NCI-H187 (cell line): ENCODE measurements around the gene RNF40.
A peak's percentile ranks its signal among the peaks of the same experiment; 100 is the strongest.
"Not testable (repeated sequence)": the region's sequence is repeated elsewhere in the genome, so short reads cannot be mapped to it uniquely, and the experiment has no call there.

Source experiments
- DNase-seq, 2 experiments: peaks; one replicate each; lab custom pipeline; 2025; lab: John Stamatoyannopoulos, UW

RNF40 gene

GRCh38 chr16:30782486-30783279 is 20.6 kb downstream of the RNF40 start:
- DNase-seq = no peak

DNA sequence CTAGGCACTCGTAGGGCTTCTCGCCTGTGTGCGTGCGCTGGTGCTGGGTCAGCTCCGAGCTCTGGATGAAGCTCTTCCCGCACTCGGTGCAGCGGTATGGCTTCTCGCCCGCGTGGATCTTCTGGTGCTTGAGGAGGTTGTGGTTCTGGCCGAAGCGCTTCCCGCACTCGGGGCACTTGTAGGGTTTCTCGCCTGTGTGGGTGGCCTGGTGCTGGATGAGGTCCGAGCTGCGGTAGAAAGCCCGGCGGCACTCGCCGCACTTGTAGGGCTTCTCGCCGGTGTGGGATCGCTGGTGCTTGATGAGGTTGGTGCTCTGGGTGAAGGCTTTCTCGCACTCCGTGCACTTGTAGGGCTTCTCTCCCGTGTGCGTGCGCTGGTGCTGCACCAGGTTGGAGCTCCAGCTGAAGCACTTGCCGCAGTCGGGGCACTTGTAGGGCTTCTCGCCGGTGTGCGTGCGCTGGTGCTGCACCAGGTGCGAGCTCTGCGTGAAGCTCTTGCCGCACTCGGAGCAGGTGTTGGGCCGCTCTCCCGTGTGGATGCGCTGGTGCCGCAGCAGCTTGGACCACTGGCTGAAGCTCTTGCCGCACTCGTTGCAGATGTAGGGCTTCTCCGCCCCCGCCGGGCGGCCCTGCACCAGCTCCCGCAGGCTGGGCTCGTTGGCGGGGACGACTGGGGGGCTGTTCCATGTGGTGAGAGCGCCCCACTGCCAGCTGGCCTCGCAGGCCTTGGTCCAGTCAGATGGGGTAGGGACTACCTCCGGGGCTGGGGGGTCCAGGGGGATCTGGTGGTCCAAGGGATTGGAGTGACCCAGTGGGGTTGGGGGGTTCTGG is 21.4 kb downstream of the RNF40 start:
- no peak for DNase-seq

DNA sequence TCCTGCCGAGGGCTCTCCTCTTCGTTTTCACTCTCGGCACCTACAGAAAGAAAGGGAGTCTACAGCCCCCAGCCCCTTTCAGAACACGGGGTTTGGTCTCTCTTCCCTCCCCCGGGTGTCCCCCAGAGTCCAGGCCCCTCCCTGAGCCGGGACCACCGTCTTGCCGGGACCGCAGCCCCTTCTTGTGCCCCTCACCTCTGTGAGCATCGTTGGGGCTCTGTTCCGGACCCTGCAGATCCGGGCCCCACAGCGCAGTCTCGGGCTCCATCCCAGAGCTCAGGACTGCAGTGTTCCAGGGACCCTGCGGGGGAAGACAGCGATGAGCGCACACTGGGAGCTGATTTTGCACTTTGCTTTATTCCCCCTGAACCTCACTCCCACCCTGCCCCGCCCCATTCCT is 22.1 kb downstream of the RNF40 start:
- DNase-seq = no peak

DNA sequence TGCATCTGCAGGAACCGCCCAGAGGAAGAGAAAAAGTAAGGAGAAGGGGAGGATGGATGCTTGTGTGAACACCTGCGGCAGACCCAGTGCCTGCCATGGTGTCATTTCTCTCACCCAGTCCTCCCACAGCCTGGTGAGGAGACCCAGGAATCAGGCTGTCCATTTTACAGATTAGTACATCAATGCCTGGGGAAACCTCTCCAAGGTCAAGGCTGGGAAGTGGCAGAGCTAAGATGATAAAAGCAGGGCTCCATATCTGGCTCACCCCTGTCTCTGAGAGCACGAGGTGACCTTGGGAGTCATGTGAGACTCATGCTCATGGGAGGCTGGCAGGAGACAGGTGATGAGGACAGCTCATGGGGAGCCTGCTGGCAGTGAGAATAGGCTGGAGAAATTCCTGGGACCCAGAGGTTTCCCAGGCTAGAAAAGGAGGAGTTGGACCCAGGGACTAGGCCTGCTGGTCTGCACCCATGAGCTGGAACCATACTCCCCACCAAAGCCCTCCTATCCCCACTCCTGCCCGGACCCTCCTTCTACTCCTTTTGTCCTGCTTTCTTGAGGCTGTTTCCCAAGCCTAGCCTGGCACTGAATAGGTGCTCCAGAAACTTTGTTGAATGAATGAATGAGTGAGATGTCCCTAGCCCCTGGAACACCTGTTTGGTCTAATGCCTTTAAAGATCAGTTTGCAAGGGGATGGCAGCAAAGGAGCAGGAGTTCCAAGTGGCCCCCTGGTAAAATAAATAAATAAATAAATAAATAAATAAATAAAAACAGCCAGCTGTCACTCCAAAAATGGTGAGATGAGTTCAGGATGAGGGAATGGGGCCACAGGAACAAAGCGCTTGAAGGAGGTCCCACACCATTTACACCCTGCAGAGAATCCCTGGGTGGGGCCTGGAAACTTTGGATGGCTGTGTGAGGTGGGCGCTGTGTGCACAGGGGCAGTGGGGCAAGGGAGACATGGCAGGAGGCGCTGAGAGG is 23.3 kb downstream of the RNF40 start:
- DNase-seq = no peak

DNA sequence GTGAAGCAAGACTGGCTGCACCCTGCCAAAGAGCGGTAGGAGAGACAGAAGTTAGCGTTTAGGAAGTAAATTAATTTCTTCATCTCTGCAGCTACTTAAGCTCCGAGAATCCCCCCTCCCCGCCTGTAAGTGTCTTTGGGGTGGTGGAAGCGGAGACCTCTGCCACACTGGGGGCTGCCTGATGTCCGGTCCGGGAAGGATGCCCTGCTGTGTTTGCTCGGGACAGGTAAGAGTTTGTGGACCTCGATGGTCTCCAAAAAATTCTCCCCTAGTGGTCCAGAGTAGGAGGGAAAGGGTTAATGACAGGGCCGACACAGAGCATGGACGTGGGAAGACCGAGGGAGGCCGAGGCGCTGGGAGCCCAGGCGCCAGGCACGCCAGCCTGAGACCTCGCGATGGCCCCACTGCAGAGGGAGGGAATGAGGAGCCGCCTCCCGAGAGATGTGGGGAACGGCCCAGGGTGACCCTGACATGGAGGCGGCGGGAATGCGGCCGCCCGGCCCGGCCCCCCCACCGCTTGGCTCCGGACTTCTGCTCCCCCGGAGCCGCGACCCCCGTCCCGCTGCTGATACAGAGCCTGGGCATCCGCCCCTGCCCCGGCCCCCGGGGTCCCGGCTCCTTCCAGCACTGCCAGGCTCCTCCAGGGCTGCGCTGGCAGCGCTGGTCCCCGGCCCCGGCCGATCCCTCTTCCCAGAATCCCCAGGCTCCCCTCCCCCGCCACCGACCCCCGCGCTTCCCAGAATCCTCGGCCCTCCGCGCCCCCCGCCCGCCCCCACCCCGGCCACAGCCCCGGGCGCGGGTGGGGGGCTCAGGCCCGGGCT is 24.2 kb downstream of the RNF40 start:
- DNase-seq = no peak

- peak; percentile 7 to 9 for DNase-seq
Observed at GRCh38 chr16:30786936-30787612, 25.0 kb downstream of the RNF40 start, which contains the start of gene ZNF629. TSS of gene ZNF629 (minus strand) at chr16:30787205. CDS start at chr16:30784482, 2,723 bp downstream.

GRCh38 chr16:30787613-30788378 is 25.7 kb downstream of the RNF40 start:
- no peak for DNase-seq

- DNase-seq = no peak
Observed at GRCh38 chr16:30793508-30794069, 31.5 kb downstream of the RNF40 start.

DNA sequence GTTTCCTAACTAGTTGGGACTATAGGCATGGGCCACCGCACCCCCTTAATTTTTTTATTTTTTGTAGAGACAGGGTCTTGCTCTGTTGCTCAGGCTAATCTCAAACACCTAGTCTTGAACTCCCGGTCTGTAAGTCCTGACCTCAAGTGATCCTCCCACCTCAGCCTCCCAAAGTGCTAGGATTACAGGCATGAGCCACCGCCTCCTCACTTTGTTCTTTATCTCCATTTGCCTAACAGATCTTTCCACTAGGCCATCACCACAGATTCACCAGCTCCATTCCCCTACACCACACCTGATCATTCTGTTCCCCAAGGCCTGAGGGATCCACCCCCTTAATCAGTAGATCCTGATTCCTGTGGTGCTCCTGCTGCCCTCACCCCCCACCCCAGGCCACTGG is 32.5 kb downstream of the RNF40 start:
- no peak for DNase-seq

- DNase-seq = no peak
Observed at GRCh38 chr16:30797670-30798309, 35.7 kb downstream of the RNF40 start.

GRCh38 chr16:30802936-30803335 is 40.8 kb downstream of the RNF40 start:
- no peak for DNase-seq

DNA sequence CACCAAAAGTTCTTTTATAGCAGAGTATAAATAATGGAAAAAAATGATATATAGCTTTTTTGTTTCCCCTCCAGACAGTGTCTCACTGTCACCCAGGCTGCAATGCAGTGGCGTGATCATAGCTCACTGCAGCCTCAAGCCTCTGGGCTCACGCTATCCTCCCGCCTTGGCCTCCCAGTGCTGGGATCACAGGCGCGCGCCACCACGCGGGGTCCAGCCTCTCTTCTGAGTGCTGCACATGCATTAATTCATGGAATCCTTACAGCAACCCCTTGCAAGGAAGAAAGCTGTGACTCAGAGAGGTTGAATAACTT is 42.9 kb downstream of the RNF40 start:
- no peak for DNase-seq

DNA sequence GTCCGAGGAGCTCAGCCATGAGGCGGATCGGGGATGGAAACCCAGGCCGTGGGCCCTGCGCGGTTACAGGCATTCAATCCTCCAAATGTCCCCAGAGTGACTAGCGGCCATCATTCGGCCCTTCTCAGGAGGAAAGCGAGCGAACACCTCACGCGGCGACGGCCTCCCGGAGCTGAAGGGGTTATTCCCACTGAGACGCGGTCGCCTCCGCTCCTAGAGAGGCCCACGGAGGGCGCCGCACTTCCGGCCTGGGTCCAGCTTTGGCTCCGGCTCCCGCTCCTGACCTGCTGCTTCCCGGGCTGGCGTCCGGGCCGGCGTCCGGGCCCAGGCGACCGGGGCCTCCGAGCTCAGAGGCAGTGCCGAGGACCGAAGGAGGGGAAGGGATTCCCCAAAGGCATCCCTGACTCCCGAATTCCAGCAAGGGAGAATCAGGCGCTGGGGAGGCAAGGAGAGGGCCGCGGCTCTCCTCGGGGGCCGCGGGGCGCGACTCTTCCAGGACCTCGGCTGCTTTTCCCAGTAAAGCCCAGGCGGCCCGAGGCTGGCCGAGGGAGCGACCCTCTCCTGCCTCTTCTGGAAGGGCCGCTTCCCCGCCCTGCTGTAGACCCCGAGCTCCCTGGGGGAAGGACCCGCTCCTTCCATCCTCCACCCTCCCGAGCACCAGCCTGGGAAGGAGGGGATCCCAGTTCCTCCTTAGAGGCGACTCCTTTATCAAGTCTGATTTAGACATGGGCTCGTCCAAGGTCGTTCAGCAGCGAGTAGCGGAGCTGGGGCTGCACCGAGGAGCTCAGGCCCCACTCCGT is 43.4 kb downstream of the RNF40 start:
- peak; percentile 4 to 50 for DNase-seq

- no peak for DNase-seq
Observed at GRCh38 chr16:30808146-30808545, 46.0 kb downstream of the RNF40 start.

- not testable (repeated sequence) for DNase-seq
Observed at GRCh38 chr16:30808890-30809426, 46.8 kb downstream of the RNF40 start.

- DNase-seq = not testable (repeated sequence)
Observed at GRCh38 chr16:30809675-30810074, 47.6 kb downstream of the RNF40 start.

- no peak for DNase-seq
Observed at GRCh38 chr16:30813821-30814189, 51.7 kb downstream of the RNF40 start.

DNA sequence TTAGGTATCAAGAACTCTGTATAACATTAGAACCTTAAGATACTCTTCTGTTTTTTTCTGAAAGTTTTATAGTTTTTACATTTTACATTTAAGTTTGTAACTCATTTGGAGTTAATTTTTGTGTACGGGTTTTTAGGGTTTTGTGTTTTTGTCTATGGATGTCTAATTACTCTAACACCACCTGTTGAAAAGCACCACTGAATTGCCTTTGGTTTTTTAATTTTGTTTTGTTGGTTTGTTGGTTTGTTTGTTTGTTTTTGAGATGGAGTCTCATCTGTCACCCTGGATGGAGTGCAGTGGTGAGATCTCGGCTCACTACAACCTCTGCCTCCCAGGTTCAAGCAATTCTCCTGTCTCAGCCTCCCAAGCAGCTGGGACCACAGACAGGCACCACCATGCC is 54.6 kb downstream of the RNF40 start:
- DNase-seq = no peak
